HUDEP-2 (cell line): ENCODE measurements around the gene BRF1.

ENCODE experiments used
- DNase-seq, 76 experiments: peaks; one replicate each; lab custom pipeline; 2025; ENCODE audit not compliant: unreplicated experiment in 76 of 76; lab: John Stamatoyannopoulos, UW

The BRF1 gene

GRCh38 chr14:105269405-105269804, 31.4 kb downstream of the BRF1 start:
- DNase-seq, result no peak

- no peak for DNase-seq
Observed at GRCh38 chr14:105268736-105269354, 32.0 kb downstream of the BRF1 start.

- peak in 1 of 76 experiments; percentile 1 for DNase-seq
Observed at GRCh38 chr14:105267820-105268548, 32.8 kb downstream of the BRF1 start.

- no peak for DNase-seq
Observed at GRCh38 chr14:105261781-105262180, 39.0 kb downstream of the BRF1 start.

GRCh38 chr14:105260959-105261358, 39.8 kb downstream of the BRF1 start:
- no peak for DNase-seq

DNA sequence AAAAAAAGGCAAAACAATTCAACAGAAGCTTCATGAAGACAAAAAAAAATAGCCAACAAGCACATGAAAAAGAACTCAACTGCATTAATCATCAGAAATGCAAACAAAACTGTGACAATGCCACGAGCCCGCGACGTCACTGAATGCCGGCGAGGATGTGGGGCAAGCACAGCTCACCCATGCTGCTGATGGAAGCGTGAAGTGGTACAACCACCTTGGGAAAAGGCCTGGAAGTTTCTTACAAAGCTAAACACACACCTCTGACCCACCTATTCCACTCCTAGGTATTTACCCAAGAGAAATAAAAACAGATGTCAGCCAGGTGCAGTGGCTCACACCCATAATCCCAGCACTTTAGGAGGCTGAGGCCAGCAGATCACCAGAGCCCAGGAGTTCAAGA, 42.0 kb downstream of the BRF1 start:
- no peak for DNase-seq

DNA sequence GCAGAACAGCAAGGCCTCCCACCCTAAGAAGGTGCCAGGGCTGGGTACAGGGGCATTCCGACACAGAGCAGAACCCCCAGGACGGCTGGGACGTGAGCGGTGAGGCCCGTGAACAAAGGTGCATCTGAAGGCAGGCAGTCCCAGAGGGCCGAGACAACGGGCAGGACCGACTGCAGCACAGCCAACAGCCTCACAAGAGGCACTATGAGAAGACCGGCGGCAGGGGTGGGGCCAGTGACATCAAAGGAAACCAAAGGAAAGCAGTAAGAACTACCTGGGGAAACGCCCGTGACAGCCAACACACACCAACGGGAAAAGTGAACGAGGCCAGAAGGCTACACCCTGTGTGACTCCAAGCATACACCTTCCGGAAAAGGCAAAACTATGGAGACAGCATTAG, 43.3 kb downstream of the BRF1 start:
- DNase-seq, result no peak

- no peak for DNase-seq
Observed at GRCh38 chr14:105256292-105256960, 44.4 kb downstream of the BRF1 start.

DNA sequence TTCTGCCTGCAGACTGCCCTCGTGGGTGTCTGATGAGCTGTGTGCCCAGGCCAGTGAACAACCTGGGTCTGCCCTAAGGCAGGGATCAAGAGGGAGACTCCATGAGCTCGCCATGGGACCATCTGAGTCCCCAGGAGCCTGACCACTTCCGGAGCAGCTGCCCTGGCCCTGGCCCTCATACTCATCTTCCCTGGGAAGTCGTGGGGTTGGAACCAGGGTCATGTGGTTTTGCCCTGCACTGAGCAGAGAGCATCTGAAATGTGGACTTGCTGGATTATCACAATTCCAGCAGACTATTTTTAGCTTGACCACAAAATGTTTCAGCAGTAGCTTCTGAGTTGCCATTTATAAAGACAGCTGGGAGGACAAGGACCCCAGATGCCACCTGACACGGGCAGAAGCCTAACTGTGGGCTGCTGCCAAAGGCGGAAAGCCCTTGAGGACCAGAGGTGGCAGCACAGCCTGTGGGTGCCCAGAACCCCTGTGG, 45.7 kb downstream of the BRF1 start:
- DNase-seq, result no peak

DNA sequence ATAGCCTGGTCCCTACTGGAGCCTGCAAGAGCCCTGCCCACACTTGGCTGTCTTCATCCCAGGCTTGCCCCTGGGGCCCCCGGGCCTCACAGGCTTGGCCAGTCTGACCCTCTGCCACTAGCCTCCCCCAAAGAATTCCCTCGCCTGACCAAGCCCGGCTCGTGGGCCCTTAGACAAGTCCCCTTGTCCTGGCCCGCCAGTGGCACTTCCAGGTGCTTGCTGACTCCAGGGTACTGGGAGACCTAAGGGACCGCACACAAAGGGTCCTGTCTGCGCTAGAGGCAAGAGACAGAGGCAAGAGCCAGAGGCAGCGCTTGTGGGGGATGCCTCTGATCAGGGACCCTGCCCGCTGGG, 47.5 kb downstream of the BRF1 start:
- no peak for DNase-seq

DNA sequence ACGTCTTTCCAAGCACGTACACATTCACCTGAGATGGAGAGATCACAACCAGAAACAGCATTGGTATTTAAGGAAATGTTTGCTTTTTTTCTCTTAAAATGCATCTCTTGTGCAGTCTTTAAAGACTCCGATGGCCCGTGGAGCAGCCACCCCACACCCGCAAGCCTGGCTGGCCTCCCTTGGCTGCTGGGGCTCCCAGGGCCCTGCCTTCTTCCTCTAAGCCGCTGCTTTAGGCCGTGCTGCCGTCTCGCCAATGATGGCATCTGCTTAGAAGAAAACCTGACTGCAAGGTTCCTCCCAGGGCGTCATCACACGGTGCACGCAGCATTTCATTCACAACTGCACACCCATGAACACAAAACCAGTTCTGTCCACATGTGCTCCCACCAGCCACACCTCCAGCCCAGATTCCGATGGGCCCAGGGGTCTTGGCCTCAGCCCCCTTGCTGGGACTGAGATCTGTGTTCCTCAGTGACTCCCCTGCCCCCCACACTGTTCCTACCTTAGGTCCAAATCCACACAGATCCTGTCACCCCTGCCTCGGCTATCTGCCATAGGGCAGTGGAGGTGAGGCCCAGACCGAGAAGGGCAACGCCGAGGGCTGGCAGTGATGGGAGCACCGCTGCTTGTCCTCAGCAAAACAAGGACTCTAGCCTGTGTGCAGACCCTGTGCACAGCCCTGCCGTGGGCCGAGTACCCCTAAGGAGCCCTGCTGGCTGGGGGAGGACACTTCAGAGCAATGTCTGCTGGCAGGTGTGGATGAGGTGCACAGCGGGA, 48.1 kb downstream of the BRF1 start:
- no peak for DNase-seq

DNA sequence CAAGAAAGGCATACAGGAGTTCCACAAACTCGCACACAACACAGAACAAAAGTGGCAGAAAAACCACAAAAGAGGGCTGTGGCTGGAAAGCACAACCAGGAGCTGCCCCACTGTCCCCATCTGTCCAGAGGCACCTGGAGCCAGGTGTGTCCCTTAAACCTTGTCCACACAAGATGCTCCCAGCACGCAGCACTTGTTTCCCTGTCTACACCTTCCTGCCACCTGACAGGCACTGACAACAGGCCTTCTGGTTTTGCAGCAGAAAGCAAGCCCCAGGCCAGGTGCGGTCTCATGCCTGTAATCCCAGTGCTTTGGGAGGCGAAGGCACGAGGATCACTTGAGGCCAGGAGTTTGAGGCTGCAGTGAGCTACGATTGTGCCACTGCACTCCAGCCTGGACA, 48.9 kb downstream of the BRF1 start:
- no peak for DNase-seq

GRCh38 chr14:105250986-105251385, 49.8 kb downstream of the BRF1 start:
- no peak for DNase-seq

GRCh38 chr14:105250008-105250366, 50.8 kb downstream of the BRF1 start:
- no peak for DNase-seq

- no peak for DNase-seq
Observed at GRCh38 chr14:105249182-105250007, 51.4 kb downstream of the BRF1 start.

DNA sequence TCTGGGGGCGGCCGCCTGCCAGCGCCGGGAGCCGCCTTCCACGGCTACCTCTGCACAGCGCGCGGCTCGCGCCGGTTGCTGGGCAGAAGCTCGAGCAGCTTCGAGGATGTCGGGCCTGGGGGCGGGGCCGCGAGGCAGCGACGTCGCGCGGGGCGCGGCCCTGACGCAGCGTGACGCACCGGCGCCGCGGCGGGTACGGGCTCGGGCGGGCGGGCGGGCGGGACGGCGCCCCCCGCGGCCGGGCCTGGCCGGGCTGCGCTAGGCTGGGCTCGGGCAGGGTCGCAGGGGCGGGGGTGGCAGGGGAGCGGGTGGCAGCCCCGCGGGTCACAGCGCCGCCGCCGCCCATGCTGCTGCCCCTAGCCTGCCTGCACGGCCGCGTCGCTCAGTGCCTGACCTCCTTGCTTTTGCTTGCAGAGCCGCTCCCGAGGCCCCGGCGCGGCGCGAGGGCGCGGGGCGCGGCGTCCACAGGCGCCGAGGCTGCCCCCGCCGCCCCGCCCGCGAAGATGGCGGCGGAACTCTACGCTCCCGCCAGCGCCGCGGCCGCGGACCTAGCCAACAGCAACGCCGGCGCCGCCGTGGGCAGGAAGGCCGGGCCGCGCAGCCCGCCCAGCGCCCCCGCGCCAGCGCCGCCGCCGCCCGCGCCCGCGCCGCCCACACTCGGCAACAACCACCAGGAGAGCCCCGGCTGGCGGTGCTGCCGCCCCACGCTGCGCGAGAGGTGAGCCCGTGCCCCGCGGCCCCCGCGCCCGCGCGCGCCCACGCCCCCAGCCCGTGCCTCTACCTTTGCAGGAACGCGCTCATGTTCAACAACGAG, 52.2 kb downstream of the BRF1 start, which contains the start of gene BTBD6:
Gene BTBD6 (plus strand): TSS at position 166 of the 814 bp plus-strand sequence. CDS start 179 bp downstream, at position 345.
- DNase-seq, result peak in 71 of 76 experiments; percentile 24 to 85 (median 68)

GRCh38 chr14:105247715-105248367, 53.0 kb downstream of the BRF1 start:
- no peak for DNase-seq

GRCh38 chr14:105247026-105247425, 53.8 kb downstream of the BRF1 start:
- DNase-seq, result no peak

DNA sequence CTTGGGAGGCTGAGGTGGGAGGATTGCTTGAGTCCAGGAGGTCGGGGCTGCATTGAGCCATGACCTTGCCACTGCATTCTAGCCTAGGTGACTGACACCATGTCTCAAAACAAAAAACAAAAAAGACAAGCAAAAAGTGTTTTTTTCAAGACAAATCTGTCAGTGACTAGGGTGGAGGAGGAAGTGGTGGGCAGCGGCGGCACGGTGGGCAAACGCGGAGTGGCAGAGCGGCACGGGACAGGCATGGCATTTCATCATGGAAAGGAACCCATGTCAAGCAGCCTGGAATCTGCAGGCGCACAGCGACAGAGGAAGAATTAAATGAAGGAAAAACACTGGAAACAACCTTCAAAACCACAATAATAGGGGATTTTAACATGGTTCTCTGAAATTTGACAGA, 56.5 kb downstream of the BRF1 start:
- DNase-seq, result no peak
